SU-DHL-6 (cell line): ENCODE results near the gene HES4.

Source experiments
- H2AFZ ChIP-seq: fragments of 200-600 bp; sonication (generic); 2 replicates; pipeline ENCODE4 v1.6.1; 2014; ENCODE audit warnings: low read depth, mild to moderate bottlenecking, moderate library complexity, mixed read lengths, antibody characterized with exemption, low read length; ENCODE audit not compliant: severe bottlenecking
- H3F3A ChIP-seq: fragments of 200-600 bp; shearing (Covaris generic); 2 replicates; pipeline ENCODE4 v1.6.0; 2016; ENCODE audit warnings: antibody characterized with exemption, mild to moderate bottlenecking; ENCODE audit not compliant: insufficient read depth
- H3K27ac ChIP-seq: fragments of 200-600 bp; sonication (generic); 2 replicates; pipeline ENCODE4 v1.5.1; 2016; ENCODE audit warnings: low read depth, mild to moderate bottlenecking, low read length, moderate library complexity, mixed read lengths
- H3K27me3 ChIP-seq: fragments of 200-600 bp; sonication (generic), shearing (Covaris generic); 2 replicates; pipeline ENCODE4 v1.6.0; 2014; ENCODE audit warnings: mild to moderate bottlenecking, low read length
- H3K36me3 ChIP-seq: fragments of 200-600 bp; sonication (generic); 2 replicates; pipeline ENCODE4 v1.6.1; 2014; ENCODE audit warnings: mild to moderate bottlenecking, low read length, mixed read lengths
- H3K4me2 ChIP-seq: fragments of 300-600, 200-600 bp; shearing (Covaris generic), sonication (generic); 2 replicates; pipeline ENCODE4 v1.6.0; 2014; ENCODE audit warnings: low read length, low read depth, mild to moderate bottlenecking; ENCODE audit not compliant: poor library complexity, severe bottlenecking
- H3K4me3 ChIP-seq: fragments of 200-600 bp; sonication (generic); 2 replicates; pipeline ENCODE4 v1.5.1; 2014; ENCODE audit warnings: antibody characterized with exemption, low read length, mild to moderate bottlenecking, mixed read lengths; ENCODE audit not compliant: insufficient read depth, poor library complexity, severe bottlenecking
- H3K79me2 ChIP-seq: fragments of 200-600 bp; sonication (generic); 2 replicates; pipeline ENCODE4 v1.6.1; 2014; ENCODE audit warnings: mild to moderate bottlenecking, low read length, moderate library complexity; ENCODE audit not compliant: insufficient read depth
- H3K9ac ChIP-seq: fragments of 200-600 bp; sonication (generic); 2 replicates; pipeline ENCODE4 v1.7.0; 2014; ENCODE audit warnings: mild to moderate bottlenecking, low read length
- H3K9me2 ChIP-seq: fragments of 200-600 bp; sonication (generic); replicated peaks from 2 replicates; pipeline ENCODE4 v1.6.1; 2014; ENCODE audit warnings: low read length; ENCODE audit not compliant: insufficient read depth
- H3K9me3 ChIP-seq: fragments of 200-600 bp; sonication (generic); 2 replicates; pipeline ENCODE4 v1.6.1; 2014; ENCODE audit warnings: low read length, mixed read lengths; ENCODE audit not compliant: insufficient read depth
- H4K20me1 ChIP-seq: fragments of 200-600 bp; sonication (generic); 2 replicates; pipeline ENCODE4 v1.6.1; 2014; ENCODE audit warnings: low read depth, mild to moderate bottlenecking, antibody characterized with exemption, low read length, moderate library complexity, mixed read lengths
- CTCF ChIP-seq: fragments of 200-600 bp; sonication (generic); IDR thresholded peaks from one replicate; pipeline ENCODE4 v1.5.1; 2017; ENCODE audit warnings: antibody characterized with exemption, mild to moderate bottlenecking, low read length, moderate library complexity; ENCODE audit not compliant: insufficient read depth, poor library complexity, severe bottlenecking
- EZH2phosphoT487 ChIP-seq: fragments of 200-600 bp; sonication (generic), shearing (Covaris generic); conservative IDR thresholded peaks from 2 replicates; pipeline ENCODE4 v1.6.1; 2018; ENCODE audit warnings: mild to moderate bottlenecking, antibody characterized with exemption, low read length, moderate library complexity, mixed read lengths

The HES4 gene

GRCh38 chr1:952201-952600 is 47.7 kb downstream of the HES4 start:
- H3K4me2 ChIP-seq = no peak overlapping the region
- no peaks in the 10 kb centered on the region for H3K9me2 ChIP-seq
- no peak overlapping the region for H2AFZ ChIP-seq
- H3K4me3 ChIP-seq = no peak overlapping the region
- H3K9me3 ChIP-seq = no peaks in the 10 kb centered on the region
- no peaks in the 10 kb centered on the region; the same call in 1 of the 2 replicates for H3K36me3 ChIP-seq
- no peaks in the 10 kb centered on the region for H3K27me3 ChIP-seq
- no peaks in the 10 kb centered on the region for H4K20me1 ChIP-seq
- H3K27ac ChIP-seq = no peak overlapping the region
- H3F3A ChIP-seq = no peaks in the 10 kb centered on the region
- TF ChIP-seq CTCF = no peak
- no peak for TF ChIP-seq EZH2phosphoT487
- H3K9ac ChIP-seq = no peak overlapping the region
- peaks cover under 1% of the 10 kb centered on the region; the same call in 1 of the 2 replicates for H3K79me2 ChIP-seq

GRCh38 chr1:951364-951763 is 48.5 kb downstream of the HES4 start:
- H3K9me2 ChIP-seq = no peaks in the 10 kb centered on the region
- H3K36me3 ChIP-seq = no peaks in the 10 kb centered on the region; the same call in 1 of the 2 replicates
- H3K9me3 ChIP-seq = no peaks in the 10 kb centered on the region
- H3K27me3 ChIP-seq = no peaks in the 10 kb centered on the region
- no peak overlapping the region for H3K4me2 ChIP-seq
- TF ChIP-seq CTCF (no peak), EZH2phosphoT487 (no peak)
- H3K27ac ChIP-seq = no peak overlapping the region
- H3F3A ChIP-seq = no peaks in the 10 kb centered on the region
- H3K9ac ChIP-seq = no peak overlapping the region
- no peak overlapping the region for H3K4me3 ChIP-seq
- H2AFZ ChIP-seq = no peak overlapping the region
- H3K79me2 ChIP-seq = no peaks in the 10 kb centered on the region
- no peaks in the 10 kb centered on the region for H4K20me1 ChIP-seq

GRCh38 chr1:950881-951280 is 49.0 kb downstream of the HES4 start:
- Histone ChIP-seq H3F3A (no peaks in the 10 kb centered on the region), H3K36me3 (no peaks in the 10 kb centered on the region; the same call in 1 of the 2 replicates), H4K20me1 (no peaks in the 10 kb centered on the region)

More at GRCh38 chr1:950881-951280, 49.0 kb downstream of the HES4 start:
- no peaks in the 10 kb centered on the region for H3K27me3 ChIP-seq
- no peaks in the 10 kb centered on the region for H3K9me3 ChIP-seq
- H3K79me2 ChIP-seq = no peaks in the 10 kb centered on the region
- H3K4me3 ChIP-seq = no peak overlapping the region
- H3K9ac ChIP-seq = no peak overlapping the region
- H3K9me2 ChIP-seq = no peaks in the 10 kb centered on the region
- TF ChIP-seq EZH2phosphoT487 = no peak
- no peak for TF ChIP-seq CTCF
- no peak overlapping the region for H3K27ac ChIP-seq
- no peak overlapping the region for H3K4me2 ChIP-seq
- H2AFZ ChIP-seq = no peak overlapping the region
